Prostate gland (tissue), 2 donors: ENCODE data around the gene PACSIN1. TPM values are rescaled to one million over a fixed set of nuclear protein-coding genes. Genes with fewer than 3 reads are reported as not detected.

Experiments used
- DNase-seq: peaks from one replicate; pipeline ENCODE4 v3.0.0-alpha.2; 2019; ENCODE audit warnings: low spot score
- H3K27ac ChIP-seq, 2 donors: fragments of 200-600 bp; sonication (generic); 2 replicates each; pipeline ENCODE4 v1.5.1; 2017 to 2019
- H3K27me3 ChIP-seq: fragments of 200-600 bp; sonication (generic); replicated peaks from 2 replicates; pipeline ENCODE4 v1.5.1; 2019; ENCODE audit not compliant: insufficient read depth
- H3K36me3 ChIP-seq, 2 donors: fragments of 200-600 bp; sonication (generic); 1 replicate in 1 of 2; 2 replicates in 1 of 2; pipeline versions ENCODE4 v1.5.1 to v1.8.1; 2017 to 2019
- H3K4me1 ChIP-seq: fragments of 200-600 bp; sonication (generic); replicated peaks from 2 replicates; pipeline ENCODE4 v1.5.1; 2019
- H3K4me3 ChIP-seq, 2 donors: fragments of 200-600 bp; sonication (generic); 2 replicates each; pipeline ENCODE4 v1.5.1; 2017 to 2019
- H3K9me3 ChIP-seq: fragments of 200-600 bp; sonication (generic); 2 replicates; pipeline ENCODE4 v1.5.1; 2017
- POLR2A ChIP-seq: fragments of 450-650 bp; IDR thresholded peaks from one replicate; pipeline ENCODE4 v1.6.1; 2016; ENCODE audit warnings: antibody characterized with exemption, mild to moderate bottlenecking
- POLR2AphosphoS5 ChIP-seq: sonication (generic); formaldehyde crosslinking; IDR thresholded peaks from one replicate; pipeline ENCODE4 v1.6.1; 2017; ENCODE audit warnings: antibody characterized with exemption
- WGBS: methylation state at CpG from one replicate; pipeline ENCODE4 v1.1.5; 2018; 5-methylcytosine and 5-hydroxymethylcytosine counted together
- intact Hi-C: fragments of 100-400 bp; cut with DNase I; formaldehyde crosslinking; loops from one replicate; pipeline ENCODE4 v1.14.2; 2022
- total RNA-seq, 2 donors: library from RNA; depleted of rRNA; stranded (reverse); fragments of >200 nt; gene quantifications; one replicate each; pipeline ENCODE4 v1.1.0, GENCODE V29; 2016
- TF ChIP-seq, protein P1 (sequence below), 4 experiments: fragments of 200-600 bp in 2 of 4; fragments of 450-650 bp in 2 of 4; sonication (generic) in 2 of 4; IDR thresholded peaks; 1 replicate in 3 of 4; 2 replicates in 1 of 4; pipeline ENCODE4 v1.5.1; 2016 to 2019; ENCODE audit warnings: antibody characterized with exemption in 4 of 4, mild to moderate bottlenecking in 2 of 4, moderate library complexity in 2 of 4

Gene PACSIN1
- total RNA-seq, 2 donors from 2014 or later = 0.32 to 0.57 TPM

DNA sequence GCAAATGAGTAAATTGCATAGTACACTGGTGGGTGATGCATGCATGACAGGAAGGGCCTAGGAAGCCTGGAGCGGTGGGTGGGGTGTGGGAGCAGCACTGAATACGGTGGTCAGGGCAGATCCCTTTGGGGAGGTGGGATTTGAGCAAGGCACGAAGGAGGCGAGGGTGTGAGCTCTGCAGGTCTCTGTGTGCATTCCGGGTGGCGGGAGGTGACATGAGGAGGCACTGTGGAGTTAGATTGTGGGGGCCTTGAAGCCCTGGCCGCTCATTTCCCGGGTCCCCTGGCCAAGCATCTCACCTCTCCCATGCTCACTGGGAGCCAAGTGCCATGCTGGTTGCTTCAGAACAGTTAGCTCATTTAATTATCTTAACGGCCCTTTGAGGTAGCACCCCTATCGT lies 96.5 kb downstream of the PACSIN1 start:
- no peak overlapping the region for H3K27ac ChIP-seq
- 92% methylated on average over 10 of the region's 10 CpGs for WGBS
- H3K36me3 ChIP-seq = no peaks in the 10 kb centered on the region
- H3K9me3 ChIP-seq = no peaks in the 10 kb centered on the region
- intact Hi-C loops = no loop called here
- no peak overlapping the region for H3K4me3 ChIP-seq
- H3K4me1 ChIP-seq = no peaks in the 10 kb centered on the region
- no peak for DNase-seq
- no peaks in the 10 kb centered on the region for H3K27me3 ChIP-seq
- TF ChIP-seq POLR2A = no peak

DNA sequence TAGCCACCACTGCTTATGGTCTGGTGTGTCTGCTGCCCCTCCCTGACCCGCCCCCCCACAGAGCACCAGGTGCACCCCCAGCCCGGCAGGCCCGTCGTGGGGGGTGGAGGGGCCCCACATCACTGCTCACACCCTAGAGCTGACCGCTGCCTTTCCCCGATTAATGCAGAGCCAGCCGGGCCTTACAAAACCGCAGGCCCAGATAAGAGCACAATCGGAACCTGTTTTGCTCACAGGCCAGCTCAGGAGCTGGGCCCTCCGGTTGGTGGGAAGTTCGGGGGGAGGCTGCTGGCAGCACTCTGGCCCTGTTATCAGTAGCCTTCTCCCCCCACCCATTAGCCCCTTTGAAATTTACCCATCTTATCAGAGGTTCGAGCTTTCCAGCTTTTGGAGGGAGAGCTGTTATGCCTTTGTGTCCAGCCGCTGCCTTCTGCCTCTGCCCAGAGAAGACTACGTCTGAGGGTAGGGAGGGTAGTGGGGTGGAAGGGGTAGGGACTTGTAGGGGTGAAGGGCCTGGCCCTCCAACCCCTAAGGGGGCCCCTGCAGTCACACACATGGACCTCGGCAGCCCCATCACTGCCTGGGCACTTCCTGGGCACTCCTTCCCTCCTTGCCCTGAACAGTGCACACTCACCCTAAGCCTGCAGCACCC lies 97.1 kb downstream of the PACSIN1 start:
- Histone ChIP-seq H3K27me3 (no peaks in the 10 kb centered on the region), H3K4me1 (no peaks in the 10 kb centered on the region), H3K4me3 (no peak overlapping the region), H3K27ac (no peak overlapping the region), H3K36me3 (no peaks in the 10 kb centered on the region), H3K9me3 (no peaks in the 10 kb centered on the region)
- no peak for DNase-seq
- TF ChIP-seq POLR2AphosphoS5 (no peak), POLR2A (no peak)
- TF ChIP-seq, protein P1, sequence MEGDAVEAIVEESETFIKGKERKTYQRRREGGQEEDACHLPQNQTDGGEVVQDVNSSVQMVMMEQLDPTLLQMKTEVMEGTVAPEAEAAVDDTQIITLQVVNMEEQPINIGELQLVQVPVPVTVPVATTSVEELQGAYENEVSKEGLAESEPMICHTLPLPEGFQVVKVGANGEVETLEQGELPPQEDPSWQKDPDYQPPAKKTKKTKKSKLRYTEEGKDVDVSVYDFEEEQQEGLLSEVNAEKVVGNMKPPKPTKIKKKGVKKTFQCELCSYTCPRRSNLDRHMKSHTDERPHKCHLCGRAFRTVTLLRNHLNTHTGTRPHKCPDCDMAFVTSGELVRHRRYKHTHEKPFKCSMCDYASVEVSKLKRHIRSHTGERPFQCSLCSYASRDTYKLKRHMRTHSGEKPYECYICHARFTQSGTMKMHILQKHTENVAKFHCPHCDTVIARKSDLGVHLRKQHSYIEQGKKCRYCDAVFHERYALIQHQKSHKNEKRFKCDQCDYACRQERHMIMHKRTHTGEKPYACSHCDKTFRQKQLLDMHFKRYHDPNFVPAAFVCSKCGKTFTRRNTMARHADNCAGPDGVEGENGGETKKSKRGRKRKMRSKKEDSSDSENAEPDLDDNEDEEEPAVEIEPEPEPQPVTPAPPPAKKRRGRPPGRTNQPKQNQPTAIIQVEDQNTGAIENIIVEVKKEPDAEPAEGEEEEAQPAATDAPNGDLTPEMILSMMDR (IDR thresholded peaks at IDR 0.05) = no peak
- 72% methylated on average over 14 of the region's 15 CpGs for WGBS
- intact Hi-C loops = no loop called here

- H3K4me3 ChIP-seq = no peak overlapping the region
- intact Hi-C loops = no loop called here
- TF ChIP-seq POLR2A (no peak), POLR2AphosphoS5 (no peak)
- TF ChIP-seq, protein P1 (IDR thresholded peaks at IDR 0.05) = no peak
- H3K27ac ChIP-seq = no peak overlapping the region
- no peaks in the 10 kb centered on the region for H3K9me3 ChIP-seq
- 59% methylated on average over 7 of the region's 7 CpGs for WGBS
- no peaks in the 10 kb centered on the region for H3K27me3 ChIP-seq
- DNase-seq = no peak
- H3K4me1 ChIP-seq = no peaks in the 10 kb centered on the region
- H3K36me3 ChIP-seq = no peaks in the 10 kb centered on the region
Measured at GRCh38 chr6:34563513-34563870, 97.6 kb downstream of the PACSIN1 start.

DNA sequence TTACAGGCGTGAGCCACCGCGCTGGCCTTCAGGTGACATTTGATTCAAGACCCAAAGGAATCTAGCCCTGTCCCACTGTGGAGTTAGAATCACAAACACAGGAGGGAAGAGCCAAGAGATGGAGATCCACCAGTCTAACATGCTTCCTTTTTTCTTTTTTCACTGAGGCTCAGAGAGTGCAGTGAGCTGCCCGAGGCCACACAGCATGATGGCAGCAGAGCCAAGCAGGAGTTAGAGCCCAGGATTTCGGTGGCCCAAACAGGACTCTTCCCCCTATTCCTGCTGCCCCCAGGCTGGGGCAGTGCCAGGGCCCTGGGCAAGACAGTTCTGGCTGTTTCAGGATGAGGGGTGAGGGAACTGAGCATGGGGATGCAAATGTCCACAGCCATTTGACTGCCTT lies 98.3 kb downstream of the PACSIN1 start:
- Histone ChIP-seq H3K9me3 (no peaks in the 10 kb centered on the region), H3K4me1 (no peaks in the 10 kb centered on the region), H3K27ac (no peak overlapping the region), H3K36me3 (no peaks in the 10 kb centered on the region), H3K27me3 (no peaks in the 10 kb centered on the region), H3K4me3 (no peak overlapping the region)
- 90% methylated on average over 5 of the region's 5 CpGs for WGBS
- DNase-seq = no peak
- intact Hi-C loops = no loop called here
- TF ChIP-seq, protein P1 (IDR thresholded peaks at IDR 0.05) = no peak
- TF ChIP-seq POLR2AphosphoS5 (no peak), POLR2A (no peak)

GRCh38 chr6:34565722-34566137 lies 99.9 kb downstream of the PACSIN1 start:
- Histone ChIP-seq H3K4me3 (no peak overlapping the region), H3K27ac (no peak overlapping the region), H3K27me3 (no peaks in the 10 kb centered on the region), H3K4me1 (no peaks in the 10 kb centered on the region), H3K9me3 (no peaks in the 10 kb centered on the region), H3K36me3 (no peaks in the 10 kb centered on the region)
- WGBS = 72% methylated on average over 5 of the region's 5 CpGs
- TF ChIP-seq, protein P1 (IDR thresholded peaks at IDR 0.05) = no peak
- TF ChIP-seq POLR2AphosphoS5 (no peak), POLR2A (no peak)
- no peak for DNase-seq
- intact Hi-C loops = no loop called here
